Mesothelial cell of epicardium (in vitro differentiated cells): Measurements from ENCODE around the gene PRSS35. TPM values are rescaled to one million over a fixed set of nuclear protein-coding genes. Genes with fewer than 3 reads are reported as not detected.

Experiments
- DNase-seq, 2 experiments: peaks; one replicate each; pipeline ENCODE4 v3.0.0; 2021; ENCODE audit warnings: low spot score in 2 of 2; ENCODE audit not compliant: unreplicated experiment in 2 of 2
- H3K27ac Mint-ChIP-seq: 2 replicates; pipeline ENCODE4 v1.8.0; 2021; ENCODE audit warnings: mixed read lengths
- H3K27me3 Mint-ChIP-seq: 2 replicates; pipeline ENCODE4 v1.8.0; 2021; ENCODE audit warnings: low read depth, mixed read lengths
- H3K36me3 Mint-ChIP-seq: 2 replicates; pipeline ENCODE4 v1.8.0; 2021; ENCODE audit warnings: mixed read lengths
- H3K4me1 Mint-ChIP-seq: 2 replicates; pipeline ENCODE4 v1.8.0; 2021; ENCODE audit warnings: mixed read lengths
- H3K4me3 Mint-ChIP-seq: 2 replicates; pipeline ENCODE4 v1.8.0; 2021; ENCODE audit warnings: mild to moderate bottlenecking, moderate library complexity, mixed read lengths
- H3K9me3 Mint-ChIP-seq: 2 replicates; pipeline ENCODE4 v1.8.0; 2021; ENCODE audit warnings: mixed read lengths
- CTCF ChIP-seq: fragments of 200-600 bp; sonication (generic); IDR thresholded peaks from one replicate; pipeline ENCODE4 v1.5.0; 2021; ENCODE audit warnings: antibody characterized with exemption; ENCODE audit not compliant: unreplicated experiment
- total RNA-seq: library from RNA; stranded (reverse); gene quantifications from 3 replicates; pipeline ENCODE4 v1.2.1, GENCODE V29; 2021

PRSS35 gene
- total RNA-seq, 1 donor from 2014 or later, result 42.2 TPM

GRCh38 chr6:83517500-83517899 is 5.2 kb downstream of the PRSS35 start:
- no peak overlapping the region for H3K4me3 Mint-ChIP-seq

GRCh38 chr6:83518816-83519480 is 6.6 kb downstream of the PRSS35 start:
- Mint-ChIP-seq H3K27ac (no peak overlapping the region), H3K36me3 (peaks cover 14% of the 10 kb centered on the region), H3K27me3 (no peaks in the 10 kb centered on the region), H3K4me1 (peaks cover 11% of the 10 kb centered on the region), H3K9me3 (peaks cover 3% of the 10 kb centered on the region), H3K4me3 (no peak overlapping the region)
- TF ChIP-seq CTCF, result no peak
- no peak for DNase-seq

More at GRCh38 chr6:83517500-83517899, 5.2 kb downstream of the PRSS35 start:
- no peak for DNase-seq
- Mint-ChIP-seq H3K9me3 (no peaks in the 10 kb centered on the region), H3K4me1 (peaks cover 26% of the 10 kb centered on the region), H3K27me3 (no peaks in the 10 kb centered on the region), H3K27ac (no peak overlapping the region), H3K36me3 (peaks cover 2% of the 10 kb centered on the region)
- no peak for TF ChIP-seq CTCF

GRCh38 chr6:83536034-83536646 is 23.8 kb downstream of the PRSS35 start:
- Mint-ChIP-seq H3K4me1 (no peaks in the 10 kb centered on the region), H3K27ac (no peak overlapping the region), H3K9me3 (peaks cover 3% of the 10 kb centered on the region), H3K4me3 (no peak overlapping the region), H3K27me3 (peaks cover 30% of the 10 kb centered on the region), H3K36me3 (no peaks in the 10 kb centered on the region)
- peak; percentile 85 for TF ChIP-seq CTCF
- peak in 1 of 2 experiments; percentile 50 for DNase-seq

- peaks cover 28% of the 10 kb centered on the region for H3K27me3 Mint-ChIP-seq
- no peaks in the 10 kb centered on the region for H3K4me1 Mint-ChIP-seq
- no peak overlapping the region for H3K4me3 Mint-ChIP-seq
- H3K36me3 Mint-ChIP-seq, result no peaks in the 10 kb centered on the region
- peaks cover 4% of the 10 kb centered on the region for H3K9me3 Mint-ChIP-seq
- no peak for DNase-seq
- TF ChIP-seq CTCF, result no peak
- H3K27ac Mint-ChIP-seq, result no peak overlapping the region
Measured at GRCh38 chr6:83536647-83537589, 24.6 kb downstream of the PRSS35 start.

- Mint-ChIP-seq H3K4me1 (no peaks in the 10 kb centered on the region), H3K9me3 (peaks cover 20% of the 10 kb centered on the region), H3K27me3 (peaks cover 42% of the 10 kb centered on the region), H3K4me3 (no peak overlapping the region), H3K36me3 (no peaks in the 10 kb centered on the region), H3K27ac (no peak overlapping the region)
- TF ChIP-seq CTCF, result no peak
- no peak for DNase-seq
Measured at GRCh38 chr6:83539678-83540077, 27.3 kb downstream of the PRSS35 start.
